ENCODE measurements around the gene ENO2. TPM values are rescaled to one million over a fixed set of nuclear protein-coding genes. Genes with fewer than 3 reads are reported as not detected.
"Not testable (repeated sequence)": the region's sequence is repeated elsewhere in the genome, so short reads cannot be mapped to it uniquely, and the experiment has no call there.

ENO2 gene
- 10 to 100 TPM; 28.7 to 49.7 (median 40.0) TPM for total RNA-seq

DNA sequence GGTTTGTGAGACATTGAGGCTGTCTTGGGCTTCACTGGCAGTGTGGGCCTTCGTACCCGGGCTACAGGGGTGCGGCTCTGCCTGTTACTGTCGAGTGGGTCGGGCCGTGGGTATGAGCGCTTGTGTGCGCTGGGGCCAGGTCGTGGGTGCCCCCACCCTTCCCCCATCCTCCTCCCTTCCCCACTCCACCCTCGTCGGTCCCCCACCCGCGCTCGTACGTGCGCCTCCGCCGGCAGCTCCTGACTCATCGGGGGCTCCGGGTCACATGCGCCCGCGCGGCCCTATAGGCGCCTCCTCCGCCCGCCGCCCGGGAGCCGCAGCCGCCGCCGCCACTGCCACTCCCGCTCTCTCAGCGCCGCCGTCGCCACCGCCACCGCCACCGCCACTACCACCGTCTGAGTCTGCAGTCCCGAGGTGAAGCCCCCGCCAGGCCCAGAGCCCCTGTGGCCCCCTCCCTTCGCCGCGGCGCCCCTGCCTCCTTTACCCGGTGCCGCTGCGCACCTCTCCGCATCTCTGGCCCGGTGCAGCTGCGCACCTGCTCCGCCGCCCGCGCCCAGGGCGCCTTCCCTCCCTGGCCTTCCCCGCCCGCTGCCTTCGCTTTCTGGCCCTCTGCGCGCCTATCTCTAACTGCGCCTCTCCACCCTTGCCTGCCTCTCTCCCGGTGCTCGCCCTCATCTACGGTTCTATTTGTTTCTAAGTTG is at the start of gene ENO2:
TSS of gene ENO2 (plus strand) at position 335 of the 701 bp plus-strand sequence. CDS start 1,253 bp downstream, outside the sequence.
- Histone ChIP-seq H3K36me3 (peaks cover 0 to 33% (median 18%) of the 10 kb centered on the region in 4 donors), H3K9me3 (no peaks in the 10 kb centered on the region), H3K4me3 (peak within 1 kb of the TSS; percentile 72 to 89 (median 82)), H3K27me3 (no peaks in the 10 kb centered on the region), H3K27ac (replicated peaks in 1 of 4) (peak within 1 kb of the TSS; percentile 87 to 90 (median 88)), H3K4me1 (peaks cover 9 to 29% (median 24%) of the 10 kb centered on the region in 4 donors)
- DNase-seq (ENCODE audit: extremely low spot score): no peak
- TF ChIP-seq, protein P1, sequence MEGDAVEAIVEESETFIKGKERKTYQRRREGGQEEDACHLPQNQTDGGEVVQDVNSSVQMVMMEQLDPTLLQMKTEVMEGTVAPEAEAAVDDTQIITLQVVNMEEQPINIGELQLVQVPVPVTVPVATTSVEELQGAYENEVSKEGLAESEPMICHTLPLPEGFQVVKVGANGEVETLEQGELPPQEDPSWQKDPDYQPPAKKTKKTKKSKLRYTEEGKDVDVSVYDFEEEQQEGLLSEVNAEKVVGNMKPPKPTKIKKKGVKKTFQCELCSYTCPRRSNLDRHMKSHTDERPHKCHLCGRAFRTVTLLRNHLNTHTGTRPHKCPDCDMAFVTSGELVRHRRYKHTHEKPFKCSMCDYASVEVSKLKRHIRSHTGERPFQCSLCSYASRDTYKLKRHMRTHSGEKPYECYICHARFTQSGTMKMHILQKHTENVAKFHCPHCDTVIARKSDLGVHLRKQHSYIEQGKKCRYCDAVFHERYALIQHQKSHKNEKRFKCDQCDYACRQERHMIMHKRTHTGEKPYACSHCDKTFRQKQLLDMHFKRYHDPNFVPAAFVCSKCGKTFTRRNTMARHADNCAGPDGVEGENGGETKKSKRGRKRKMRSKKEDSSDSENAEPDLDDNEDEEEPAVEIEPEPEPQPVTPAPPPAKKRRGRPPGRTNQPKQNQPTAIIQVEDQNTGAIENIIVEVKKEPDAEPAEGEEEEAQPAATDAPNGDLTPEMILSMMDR (IDR thresholded peaks at IDR 0.05): peak in 1 of 3 experiments; percentile 8
- peak; percentile 71 to 75 for TF ChIP-seq POLR2AphosphoS5 (IDR thresholded peaks at IDR 0.05)
- TF ChIP-seq EP300 (IDR thresholded peaks at IDR 0.05): no peak
- TF ChIP-seq POLR2A (IDR thresholded peaks at IDR 0.05; ENCODE audit: low read depth): no peak
- 2% methylated on average over 20 of the region's 68 CpGs for WGBS
- intact Hi-C loops (cut with DNase I): no loop called here

DNA sequence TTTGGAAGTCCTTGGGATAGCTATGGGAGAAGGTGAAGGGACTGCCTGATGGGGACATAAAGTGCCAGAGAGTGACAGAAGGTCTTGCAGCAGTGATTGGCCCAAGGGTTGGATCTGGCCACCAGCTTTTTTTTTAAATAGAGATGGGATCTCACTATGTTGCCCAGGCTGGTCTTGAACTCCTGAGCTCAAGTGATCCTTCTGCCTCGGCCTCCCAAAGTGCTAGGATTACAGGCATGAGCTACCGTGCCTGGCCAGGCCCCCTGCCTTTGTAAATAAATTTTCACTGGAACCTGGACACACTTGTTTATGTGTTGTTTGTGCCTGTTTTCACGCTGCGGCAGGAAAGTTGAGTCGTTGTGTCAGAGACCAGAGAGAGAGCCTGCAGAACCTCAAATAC is 49.1 kb upstream of the ENO2 start:
- H3K27me3 ChIP-seq; H3K4me3 ChIP-seq; H3K27ac ChIP-seq (replicated peaks in 1 of 4); intact Hi-C loops (cut with DNase I); DNase-seq (ENCODE audit: extremely low spot score); H3K9me3 ChIP-seq: not testable (repeated sequence)
- WGBS: 96% methylated on average over 5 of the region's 5 CpGs
- Histone ChIP-seq H3K36me3 (peaks cover 36 to 72% (median 68%) of the 10 kb centered on the region in 4 donors), H3K4me1 (peaks cover 25 to 33% (median 32%) of the 10 kb centered on the region in 4 donors)

DNA sequence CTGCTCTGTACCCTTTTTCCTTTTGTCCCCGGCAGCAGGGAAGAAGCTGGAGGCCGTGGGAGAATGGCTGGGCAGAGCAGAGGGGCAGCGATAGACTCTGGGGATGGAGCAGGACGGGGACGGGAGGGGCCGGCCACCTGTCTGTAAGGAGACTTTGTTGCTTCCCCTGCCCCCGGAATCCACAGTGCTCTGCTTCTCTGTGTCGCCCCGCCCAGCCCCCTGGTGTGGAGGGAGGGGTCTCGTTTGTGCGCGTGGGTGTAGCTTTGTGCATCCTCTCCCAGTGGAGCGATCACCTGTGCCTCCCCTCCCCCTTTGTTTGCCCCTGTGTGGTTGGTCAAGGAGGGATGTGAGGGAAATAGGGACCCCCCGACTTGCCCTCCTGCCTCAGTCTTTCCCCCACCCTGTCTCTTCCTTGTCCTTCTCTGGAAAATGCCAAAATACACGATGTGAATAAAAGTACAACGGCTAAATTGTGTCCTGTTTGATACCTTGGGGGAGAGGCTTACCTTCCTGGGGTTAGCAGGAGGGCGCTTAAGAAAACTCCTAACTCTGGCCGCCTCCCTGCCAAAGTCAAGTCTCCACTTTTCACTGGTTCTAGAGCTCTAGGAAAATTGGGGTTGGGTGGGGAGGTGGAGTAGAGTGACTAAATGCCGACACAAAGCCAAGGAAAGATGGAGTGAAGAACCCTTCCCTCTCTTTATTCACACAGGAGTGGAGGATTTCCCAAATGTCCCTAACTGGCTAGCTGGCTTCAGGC is 48.0 kb upstream of the ENO2 start:
- H3K4me1 ChIP-seq: peaks cover 32 to 43% (median 41%) of the 10 kb centered on the region in 4 donors
- H3K27me3 ChIP-seq: no peaks in the 10 kb centered on the region
- peaks cover 31 to 72% (median 68%) of the 10 kb centered on the region in 4 donors for H3K36me3 ChIP-seq
- H3K9me3 ChIP-seq: no peaks in the 10 kb centered on the region
- peak overlapping the region; percentile 80 to 97 (median 86) for H3K4me3 ChIP-seq
- DNase-seq (ENCODE audit: extremely low spot score): no peak
- intact Hi-C loops (cut with DNase I): no loop called here
- peak overlapping the region; percentile 98 to 99 (median 98) for H3K27ac ChIP-seq (replicated peaks in 1 of 4)
- 80% methylated on average over 18 of the region's 19 CpGs for WGBS
- TF ChIP-seq, protein P1 (IDR thresholded peaks at IDR 0.05): no peak
- TF ChIP-seq EP300 (IDR thresholded peaks at IDR 0.05) (no peak), POLR2A (IDR thresholded peaks at IDR 0.05; ENCODE audit: low read depth) (no peak), POLR2AphosphoS5 (IDR thresholded peaks at IDR 0.05) (no peak)

DNA sequence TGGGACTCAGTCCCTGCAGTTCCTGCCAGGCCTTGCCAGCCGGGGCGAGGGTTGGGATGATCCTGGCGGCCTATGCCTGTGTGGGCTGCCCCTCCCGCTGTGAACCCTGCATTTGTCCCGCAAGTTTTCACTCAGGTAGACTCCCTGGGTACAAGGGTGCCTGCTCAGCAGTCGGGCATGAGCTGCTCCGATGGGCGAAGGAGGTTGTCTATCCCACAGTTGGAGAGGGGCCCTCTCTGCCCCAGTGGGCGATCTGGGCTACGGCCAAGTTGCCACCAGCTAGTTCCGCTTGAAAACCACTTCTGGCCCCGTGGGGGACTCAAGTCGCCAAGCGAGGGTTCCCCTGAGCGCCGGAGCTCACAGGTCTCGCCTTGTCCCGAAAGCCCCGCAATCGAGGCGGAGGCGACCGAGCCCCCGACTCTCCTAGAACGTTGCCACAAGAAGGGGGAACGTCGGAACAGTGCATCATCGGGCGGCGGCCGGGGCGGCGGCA is 47.4 kb upstream of the ENO2 start:
- H3K4me1 ChIP-seq: peaks cover 38 to 49% (median 47%) of the 10 kb centered on the region in 4 donors
- peaks cover 25 to 68% (median 65%) of the 10 kb centered on the region in 4 donors for H3K36me3 ChIP-seq
- intact Hi-C loops (cut with DNase I): no loop called here
- TF ChIP-seq POLR2A (IDR thresholded peaks at IDR 0.05; ENCODE audit: low read depth) (no peak), POLR2AphosphoS5 (IDR thresholded peaks at IDR 0.05) (no peak)
- H3K4me3 ChIP-seq: peak overlapping the region; percentile 80 to 97 (median 86)
- H3K9me3 ChIP-seq: no peaks in the 10 kb centered on the region
- peak overlapping the region; percentile 98 to 99 (median 98) for H3K27ac ChIP-seq (replicated peaks in 1 of 4)
- WGBS: 1% methylated on average over 15 of the region's 33 CpGs
- H3K27me3 ChIP-seq: no peaks in the 10 kb centered on the region
- DNase-seq (ENCODE audit: extremely low spot score): peak; percentile 94

DNA sequence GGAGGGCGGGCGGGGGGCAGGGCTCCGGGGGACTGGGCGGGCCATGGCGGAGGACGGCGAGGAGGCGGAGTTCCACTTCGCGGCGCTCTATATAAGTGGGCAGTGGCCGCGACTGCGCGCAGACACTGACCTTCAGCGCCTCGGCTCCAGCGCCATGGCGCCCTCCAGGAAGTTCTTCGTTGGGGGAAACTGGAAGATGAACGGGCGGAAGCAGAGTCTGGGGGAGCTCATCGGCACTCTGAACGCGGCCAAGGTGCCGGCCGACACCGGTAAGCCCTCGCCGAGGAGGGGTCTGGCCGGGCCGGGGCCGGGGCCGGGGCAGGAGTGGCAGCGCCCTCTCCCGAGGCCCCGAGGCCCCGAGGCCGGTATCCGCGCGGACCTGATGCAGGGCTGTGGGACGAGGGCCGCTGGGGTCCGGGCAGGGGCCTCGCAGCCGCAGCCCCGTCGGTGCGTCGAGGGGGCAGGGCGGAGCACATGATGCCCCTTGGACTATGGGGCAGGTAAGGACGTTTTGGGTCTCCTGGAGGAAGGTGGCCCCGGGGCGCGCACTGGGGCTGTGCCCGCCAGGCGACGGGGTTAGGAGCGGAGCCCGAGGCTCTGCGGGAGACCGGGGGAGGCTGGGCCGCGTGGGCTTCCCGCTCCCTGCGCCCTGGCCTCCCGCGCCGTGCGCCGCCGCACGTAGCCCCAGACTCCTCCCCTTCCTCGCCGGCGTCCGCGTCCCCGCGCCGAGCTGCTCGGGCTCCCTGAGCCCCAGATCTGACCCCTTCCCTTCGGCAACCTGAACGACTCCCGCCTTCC is 46.8 kb upstream of the ENO2 start, which contains the start of gene TPI1:
TSS of gene TPI1 (plus strand) at position 119 of the 798 bp plus-strand sequence. CDS start at position 155, 36 bp downstream.
- H3K9me3 ChIP-seq: no peaks in the 10 kb centered on the region
- H3K4me1 ChIP-seq: peaks cover 41 to 56% (median 51%) of the 10 kb centered on the region in 4 donors
- peaks cover 21 to 62% (median 58%) of the 10 kb centered on the region in 4 donors for H3K36me3 ChIP-seq
- DNase-seq (ENCODE audit: extremely low spot score): peak; percentile 98
- no peaks in the 10 kb centered on the region for H3K27me3 ChIP-seq
- H3K27ac ChIP-seq (replicated peaks in 1 of 4): peak within 1 kb of the TSS; percentile 98 to 99 (median 98)
- TF ChIP-seq POLR2AphosphoS5 (IDR thresholded peaks at IDR 0.05) (peak; percentile 94 to 99), EP300 (IDR thresholded peaks at IDR 0.05) (no peak), POLR2A (IDR thresholded peaks at IDR 0.05; ENCODE audit: low read depth) (peak; percentile 96)
- TF ChIP-seq, protein P1 (IDR thresholded peaks at IDR 0.05): no peak
- intact Hi-C loops (cut with DNase I): no loop called here
- peak within 1 kb of the TSS; percentile 80 to 97 (median 86) for H3K4me3 ChIP-seq
- 0% methylated on average over 16 of the region's 86 CpGs for WGBS
